ENCODE data around the gene SNRPD1.
"Not testable (repeated sequence)": the region's sequence is repeated elsewhere in the genome, so short reads cannot be mapped to it uniquely, and the experiment has no call there.

The SNRPD1 gene

DNA sequence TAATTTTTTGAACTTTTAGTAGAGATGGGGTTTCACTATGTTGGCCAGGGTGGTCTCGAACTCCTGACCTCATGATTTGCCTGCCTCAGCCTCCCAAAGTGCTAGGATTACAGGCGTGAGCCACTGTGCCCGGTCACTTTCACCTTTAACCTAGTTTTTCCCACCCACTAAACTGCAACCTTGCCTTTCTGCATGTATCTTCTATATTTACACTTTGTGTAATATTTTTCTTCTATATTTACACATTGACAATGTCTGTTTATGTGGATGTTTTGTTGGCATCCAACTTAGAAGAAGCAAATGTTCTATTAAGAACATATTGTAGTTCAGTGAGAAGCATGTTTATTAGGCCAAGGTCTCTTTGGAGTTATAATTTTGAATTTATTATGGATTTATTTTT is 26.7 kb downstream of the SNRPD1 start:
- no peak for DNase-seq

DNA sequence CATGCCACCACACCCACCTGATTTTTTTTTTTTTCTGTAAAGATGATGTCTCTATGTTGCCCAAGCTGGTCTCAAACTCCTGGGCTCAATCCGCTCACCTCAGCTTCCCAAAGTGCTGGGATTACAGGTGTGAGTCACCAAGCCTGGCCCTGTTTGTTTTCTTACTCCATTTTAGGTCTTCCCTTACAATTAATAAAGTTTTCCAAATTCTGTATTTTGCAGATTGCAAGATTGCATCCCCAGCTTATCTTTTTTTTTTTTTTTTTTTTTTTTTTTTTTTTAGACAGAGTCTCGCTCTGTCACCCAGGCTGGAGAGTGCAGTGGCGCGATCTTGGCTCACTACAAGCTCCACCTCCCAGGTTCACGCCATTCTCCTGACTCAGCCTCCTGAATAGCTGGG is 28.3 kb downstream of the SNRPD1 start:
- not testable (repeated sequence) for DNase-seq

GRCh38 chr18:21650311-21650710 is 38.2 kb downstream of the SNRPD1 start:
- DNase-seq, result no peak

DNA sequence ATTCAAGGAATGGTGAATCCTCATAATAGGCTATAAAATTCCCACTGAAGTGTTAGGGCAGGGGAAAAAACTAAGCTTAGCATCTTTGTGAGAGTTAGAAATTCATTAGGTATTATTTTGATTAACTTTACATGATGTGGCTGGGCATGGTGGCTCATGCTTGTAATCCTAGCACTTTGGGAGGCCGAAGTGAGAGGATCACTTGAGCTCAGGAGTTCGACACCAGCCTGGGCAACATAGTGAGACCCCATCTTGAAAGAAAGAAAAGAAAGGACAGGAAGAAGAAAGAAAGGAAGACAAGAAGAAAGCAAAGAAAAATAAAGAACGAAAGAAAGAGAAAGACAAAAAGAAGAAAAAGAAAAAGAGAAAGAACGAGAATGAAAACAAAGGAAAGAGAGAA is 40.0 kb downstream of the SNRPD1 start:
- no peak for DNase-seq

DNA sequence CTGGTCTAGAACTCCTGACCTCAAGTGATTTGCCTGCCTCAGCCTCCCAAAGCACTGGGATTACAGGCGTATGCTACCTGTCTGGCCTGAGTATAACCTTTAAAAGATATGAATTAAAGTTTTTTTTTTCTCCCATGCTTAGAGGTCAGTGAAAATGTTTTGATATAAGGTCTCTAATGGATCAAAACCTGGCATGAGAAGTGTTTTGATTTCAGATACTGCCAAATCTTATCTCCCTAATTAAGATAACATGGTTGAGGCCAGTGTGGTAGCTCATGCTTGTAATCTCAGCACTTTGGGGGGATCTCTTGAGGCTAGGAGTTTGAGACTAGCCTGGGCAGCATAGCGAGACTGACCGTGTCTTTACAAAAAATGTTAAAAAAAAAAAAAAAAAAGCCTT is 41.2 kb downstream of the SNRPD1 start:
- no peak for DNase-seq

DNA sequence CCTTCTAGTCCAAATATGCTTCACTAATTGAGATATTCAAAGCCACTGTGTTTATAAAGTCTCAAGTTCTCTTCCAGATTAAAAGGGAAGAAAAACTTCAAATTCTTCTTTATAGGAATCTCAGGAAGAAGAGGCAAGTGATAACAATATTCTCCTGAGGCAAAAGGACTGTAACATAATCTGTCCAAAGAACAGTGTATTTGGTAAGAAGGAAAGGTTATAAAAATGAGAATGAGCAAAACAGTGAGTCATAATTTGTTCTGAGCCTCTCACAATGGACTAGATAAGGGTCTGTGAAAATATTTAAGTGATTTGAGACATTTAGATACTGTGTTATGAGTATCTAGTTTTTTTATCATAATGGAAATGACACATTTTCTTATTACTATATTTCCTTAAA is 44.3 kb downstream of the SNRPD1 start:
- no peak for DNase-seq

DNA sequence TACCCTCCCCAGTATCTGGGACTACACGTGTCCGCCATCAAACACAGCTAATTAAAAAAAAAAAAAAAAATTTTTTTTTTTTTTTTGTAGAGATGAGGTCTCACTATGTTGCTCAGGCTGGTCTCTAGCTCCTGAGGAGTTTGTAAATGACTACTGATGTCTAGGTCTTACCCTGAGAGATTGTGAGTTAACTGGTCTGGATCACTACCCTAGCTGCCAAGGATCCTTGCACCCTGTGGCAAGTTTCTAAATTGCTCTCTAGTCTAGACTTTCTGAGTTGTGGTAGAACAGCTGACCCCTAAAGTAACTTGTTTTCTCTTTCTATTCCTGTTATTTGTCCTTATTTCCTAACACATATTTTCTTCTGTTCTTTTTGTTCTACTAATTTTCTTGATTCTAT is 48.0 kb downstream of the SNRPD1 start:
- no peak for DNase-seq

DNA sequence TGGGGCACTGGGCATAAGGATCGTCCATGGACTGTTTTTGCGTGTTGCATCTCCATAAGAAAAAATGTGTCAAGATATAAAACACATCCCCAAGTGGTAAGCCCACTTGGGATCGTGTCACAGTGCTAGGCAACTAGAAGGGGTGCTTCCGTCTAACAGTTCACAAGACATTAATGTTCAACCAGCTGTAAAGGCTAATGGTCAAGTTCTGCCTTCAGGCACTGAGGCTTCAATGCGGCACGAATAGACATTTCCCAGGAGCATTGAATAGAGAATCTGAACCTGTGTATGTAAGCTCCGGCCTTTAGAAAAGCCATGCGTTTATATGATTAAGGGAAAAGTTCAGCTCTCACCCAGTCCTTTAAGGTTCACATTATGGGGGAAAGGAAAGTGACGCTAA is 50.5 kb downstream of the SNRPD1 start:
- DNase-seq, result no peak

GRCh38 chr18:21663578-21663977 is 51.5 kb downstream of the SNRPD1 start:
- no peak for DNase-seq

- no peak for DNase-seq
These were observed 52.0 kb downstream of the SNRPD1 start for GRCh38 chr18:21664069-21664468.

GRCh38 chr18:21669736-21670285 is 57.7 kb downstream of the SNRPD1 start:
- DNase-seq, result no peak

DNA sequence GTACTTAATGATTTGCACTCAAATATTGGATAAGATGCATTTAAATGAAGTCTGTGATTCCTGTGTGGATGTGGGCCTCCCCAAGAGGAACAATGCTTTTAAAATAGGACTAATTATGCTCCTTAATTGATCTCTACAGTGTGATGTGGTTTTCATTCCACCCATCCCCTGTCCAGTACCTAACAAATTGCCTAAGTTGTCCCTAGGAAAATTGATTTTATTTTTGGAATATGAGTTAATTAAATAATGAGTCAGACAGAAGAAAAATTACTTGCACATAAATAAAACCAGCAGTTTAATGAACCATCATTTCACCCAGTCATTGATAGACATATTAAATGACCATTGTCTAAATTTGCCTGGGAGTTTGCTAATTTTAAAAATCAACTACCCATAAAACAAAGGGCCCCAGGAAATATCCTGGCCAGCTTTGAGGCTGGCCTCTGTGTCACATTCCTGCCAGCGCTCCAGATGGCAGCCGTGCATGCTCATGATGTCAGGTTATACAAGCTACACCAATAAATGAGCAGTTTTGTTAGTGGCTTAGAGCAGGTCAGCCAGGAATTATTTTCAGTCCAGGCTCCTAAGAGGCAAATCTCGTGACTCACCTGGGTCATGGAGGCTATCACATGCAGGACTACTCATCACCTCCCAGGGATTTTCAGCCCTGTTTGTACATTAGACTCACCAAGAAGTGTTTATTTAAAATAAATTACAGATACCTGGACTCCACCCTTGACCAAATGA is 60.6 kb downstream of the SNRPD1 start:
- no peak for DNase-seq

DNA sequence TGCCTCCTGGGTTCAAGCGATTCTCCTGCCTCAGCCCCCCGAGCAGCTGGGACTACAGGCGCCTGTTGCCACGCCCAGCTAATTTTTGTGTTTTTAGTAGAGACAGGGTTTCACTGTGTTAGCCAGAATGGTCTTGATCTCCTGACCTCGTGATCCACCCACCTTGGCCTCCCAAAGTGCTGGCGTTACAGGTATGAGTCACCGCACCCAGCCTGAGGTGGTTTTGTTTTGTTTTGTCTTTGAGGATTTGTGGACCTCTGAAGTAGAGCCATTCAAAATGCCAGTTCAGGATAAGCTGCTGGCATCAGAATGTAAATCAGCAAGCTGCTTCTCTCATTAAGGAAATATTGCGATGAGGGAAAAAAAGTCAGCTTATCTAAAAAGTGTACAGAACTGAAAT is 63.2 kb downstream of the SNRPD1 start:
- peak; percentile 50 for DNase-seq

DNA sequence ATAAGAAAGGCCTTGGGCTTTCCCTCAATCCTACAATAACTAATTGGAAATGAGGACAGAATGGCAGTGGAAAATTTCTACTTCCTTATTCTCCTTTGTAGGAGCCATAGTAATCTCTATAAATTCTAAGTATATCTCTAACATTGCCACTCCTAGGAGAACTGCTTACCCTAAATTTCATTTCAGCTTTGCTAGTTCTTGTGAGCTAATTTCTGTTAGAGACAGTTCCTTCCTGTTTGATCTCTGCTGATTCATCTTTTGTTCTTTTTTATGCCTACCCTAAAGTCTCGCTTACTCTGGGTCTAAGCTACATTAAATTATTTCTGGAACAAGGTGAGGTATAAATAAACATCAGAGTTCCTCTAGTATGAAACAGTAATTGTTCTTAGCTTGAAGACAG is 66.7 kb downstream of the SNRPD1 start:
- DNase-seq, result no peak

GRCh38 chr18:21680161-21680560 is 68.0 kb downstream of the SNRPD1 start:
- DNase-seq, result no peak

DNA sequence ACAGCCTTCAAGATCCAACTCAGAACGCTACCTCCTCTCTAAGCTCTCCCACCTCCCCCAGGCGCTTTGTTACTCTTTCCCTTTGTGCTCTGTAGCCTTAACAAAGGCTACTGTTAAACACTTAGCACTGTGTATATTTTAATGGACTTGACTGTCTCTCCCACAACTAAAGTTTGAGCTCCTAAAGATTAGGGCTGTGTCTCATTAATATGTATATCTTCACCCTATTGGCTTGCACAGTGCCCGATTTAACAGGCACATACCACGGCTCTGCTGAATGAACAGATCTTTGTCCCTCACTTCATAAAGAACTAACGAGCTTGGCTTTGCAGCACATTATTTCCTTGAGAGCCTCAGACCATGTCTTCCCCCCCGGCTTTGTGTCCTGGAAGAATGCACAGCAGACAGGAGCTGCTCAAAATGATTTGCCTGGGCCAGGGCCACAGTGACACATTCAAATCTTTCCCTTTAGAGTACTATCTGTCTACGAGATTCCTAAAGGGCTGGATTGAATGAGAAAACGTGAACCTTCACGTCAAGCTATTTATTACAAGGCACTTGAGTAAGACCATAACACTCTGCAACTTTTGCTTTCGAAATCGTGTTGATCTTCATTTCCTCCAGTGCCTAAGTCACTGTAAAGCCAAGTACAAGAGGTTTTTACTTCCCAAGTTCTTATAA is 70.4 kb downstream of the SNRPD1 start:
- DNase-seq, result peak; percentile 69
